T-helper 17 cell (primary cell): ENCODE measurements around the gene LHFPL2. TPM values are rescaled to one million over a fixed set of nuclear protein-coding genes. Genes with fewer than 3 reads are reported as not detected.
"Not testable (repeated sequence)": the region's sequence is repeated elsewhere in the genome, so short reads cannot be mapped to it uniquely, and the experiment has no call there.

Experiments
- ATAC-seq: fragments of 150-1000 bp; cut with Tn5 transposase; 2 replicates; pipeline ENCODE4 v1.10.0; 2021; ENCODE audit warnings: mild to moderate bottlenecking, moderate library complexity
- DNase-seq, 3 donors: peaks; one replicate each; pipeline versions ENCODE4 v3.0.0 to v3.0.0-alpha.2; 2020 to 2021
- H3K9me3 ChIP-seq: one replicate; pipeline ENCODE4 v1.7.0; 2013; ENCODE audit warnings: low read length, mild to moderate bottlenecking; ENCODE audit not compliant: control insufficient read depth, poor library complexity, severe bottlenecking
- H3K27ac Mint-ChIP-seq: one replicate; pipeline ENCODE4 v1.8.0; 2022; ENCODE audit warnings: mild to moderate bottlenecking, moderate library complexity, mixed read lengths
- H3K27me3 Mint-ChIP-seq: one replicate; pipeline ENCODE4 v1.8.0; 2022; ENCODE audit warnings: mixed read lengths
- H3K36me3 Mint-ChIP-seq: one replicate; pipeline ENCODE4 v1.8.0; 2022; ENCODE audit warnings: low read depth, mixed read lengths
- H3K4me1 Mint-ChIP-seq: one replicate; pipeline ENCODE4 v1.8.0; 2022; ENCODE audit warnings: mild to moderate bottlenecking, mixed read lengths
- H3K4me3 Mint-ChIP-seq: one replicate; pipeline ENCODE4 v1.8.0; 2022; ENCODE audit warnings: mild to moderate bottlenecking, moderate library complexity, mixed read lengths
- total RNA-seq, 4 donors: library from RNA in 2 of 4; stranded (reverse) in 2 of 4; gene quantifications; one replicate each; pipeline ENCODE4 v1.2.3 and lab custom pipeline; 2022 to 2026

Gene LHFPL2
- total RNA-seq, 2 donors from 2014 or later = 1.3 to 4.3 TPM

- Mint-ChIP-seq H3K4me3 (no peak overlapping the region), H3K4me1 (no peaks in the 10 kb centered on the region), H3K36me3 (peaks cover 2% of the 10 kb centered on the region), H3K27ac (no peak overlapping the region), H3K27me3 (peaks cover 48% of the 10 kb centered on the region)
- no peak for ATAC-seq
- no peak for DNase-seq
- no peaks in the 10 kb centered on the region for H3K9me3 ChIP-seq
Observed at GRCh38 chr5:78631931-78632330, 16.6 kb downstream of the LHFPL2 start.

GRCh38 chr5:78630047-78630446 lies 18.5 kb downstream of the LHFPL2 start:
- Mint-ChIP-seq H3K4me1 (no peaks in the 10 kb centered on the region), H3K36me3 (no peaks in the 10 kb centered on the region), H3K27me3 (peaks cover 49% of the 10 kb centered on the region), H3K27ac (no peak overlapping the region), H3K4me3 (no peak overlapping the region)
- no peaks in the 10 kb centered on the region for H3K9me3 ChIP-seq
- no peak for DNase-seq
- ATAC-seq = no peak

GRCh38 chr5:78629624-78630023 lies 18.9 kb downstream of the LHFPL2 start:
- Mint-ChIP-seq H3K27me3 (peaks cover 48% of the 10 kb centered on the region), H3K4me1 (no peaks in the 10 kb centered on the region), H3K27ac (no peak overlapping the region), H3K36me3 (no peaks in the 10 kb centered on the region), H3K4me3 (no peak overlapping the region)
- ATAC-seq (no peak), DNase-seq (no peak)
- no peaks in the 10 kb centered on the region for H3K9me3 ChIP-seq

GRCh38 chr5:78628270-78628992 lies 20.1 kb downstream of the LHFPL2 start:
- peaks cover 42% of the 10 kb centered on the region for H3K27me3 Mint-ChIP-seq
- H3K27ac Mint-ChIP-seq = no peak overlapping the region
- ATAC-seq (no peak), DNase-seq (no peak)
- H3K36me3 Mint-ChIP-seq = no peaks in the 10 kb centered on the region
- H3K4me3 Mint-ChIP-seq = no peak overlapping the region
- no peaks in the 10 kb centered on the region for H3K9me3 ChIP-seq
- H3K4me1 Mint-ChIP-seq = no peaks in the 10 kb centered on the region

- H3K9me3 ChIP-seq = no peaks in the 10 kb centered on the region
- H3K27ac Mint-ChIP-seq = no peak overlapping the region
- no peak for DNase-seq
- ATAC-seq = no peak
- H3K4me3 Mint-ChIP-seq = no peak overlapping the region
- peaks cover under 1% of the 10 kb centered on the region for H3K4me1 Mint-ChIP-seq
- peaks cover 43% of the 10 kb centered on the region for H3K27me3 Mint-ChIP-seq
- H3K36me3 Mint-ChIP-seq = no peaks in the 10 kb centered on the region
Observed at GRCh38 chr5:78627766-78628165, 20.8 kb downstream of the LHFPL2 start.

GRCh38 chr5:78627175-78627574 lies 21.4 kb downstream of the LHFPL2 start:
- Mint-ChIP-seq H3K27ac (no peak overlapping the region), H3K4me3 (no peak overlapping the region), H3K27me3 (peaks cover 47% of the 10 kb centered on the region), H3K4me1 (peaks cover 2% of the 10 kb centered on the region), H3K36me3 (no peaks in the 10 kb centered on the region)
- no peaks in the 10 kb centered on the region for H3K9me3 ChIP-seq
- no peak for DNase-seq
- ATAC-seq = no peak

GRCh38 chr5:78626009-78626571 lies 22.5 kb downstream of the LHFPL2 start:
- Mint-ChIP-seq H3K4me1 (peaks cover 2% of the 10 kb centered on the region), H3K4me3 (no peak overlapping the region), H3K27ac (no peak overlapping the region), H3K27me3 (peaks cover 47% of the 10 kb centered on the region), H3K36me3 (no peaks in the 10 kb centered on the region)
- no peaks in the 10 kb centered on the region for H3K9me3 ChIP-seq
- no peak for ATAC-seq
- no peak for DNase-seq

- Mint-ChIP-seq H3K36me3 (no peaks in the 10 kb centered on the region), H3K27me3 (peaks cover 47% of the 10 kb centered on the region), H3K4me3 (no peak overlapping the region), H3K27ac (no peak overlapping the region), H3K4me1 (peaks cover 2% of the 10 kb centered on the region)
- DNase-seq = no peak
- H3K9me3 ChIP-seq = no peaks in the 10 kb centered on the region
- no peak for ATAC-seq
Observed at GRCh38 chr5:78624992-78625391, 23.6 kb downstream of the LHFPL2 start.

- Mint-ChIP-seq H3K4me3 (no peak overlapping the region), H3K27me3 (peaks cover 47% of the 10 kb centered on the region), H3K4me1 (peaks cover 2% of the 10 kb centered on the region), H3K27ac (no peak overlapping the region), H3K36me3 (no peaks in the 10 kb centered on the region)
- H3K9me3 ChIP-seq = no peaks in the 10 kb centered on the region
- DNase-seq = no peak
- ATAC-seq = no peak
Observed at GRCh38 chr5:78624011-78624541, 24.5 kb downstream of the LHFPL2 start.

GRCh38 chr5:78622302-78622971 lies 26.1 kb downstream of the LHFPL2 start:
- peaks cover 2% of the 10 kb centered on the region for H3K4me1 Mint-ChIP-seq
- no peak overlapping the region for H3K27ac Mint-ChIP-seq
- H3K36me3 Mint-ChIP-seq = no peaks in the 10 kb centered on the region
- DNase-seq (no peak), ATAC-seq (no peak)
- peaks cover 34% of the 10 kb centered on the region for H3K27me3 Mint-ChIP-seq
- no peak overlapping the region for H3K4me3 Mint-ChIP-seq
- no peaks in the 10 kb centered on the region for H3K9me3 ChIP-seq

- no peak overlapping the region for H3K4me3 Mint-ChIP-seq
Observed at GRCh38 chr5:78621291-78621738, 27.3 kb downstream of the LHFPL2 start.

GRCh38 chr5:78620119-78620518 lies 28.5 kb downstream of the LHFPL2 start:
- not testable (repeated sequence) for H3K4me1 Mint-ChIP-seq, H3K36me3 Mint-ChIP-seq, H3K9me3 ChIP-seq, ATAC-seq, H3K4me3 Mint-ChIP-seq, H3K27ac Mint-ChIP-seq, DNase-seq
- peaks cover 17% of the 10 kb centered on the region for H3K27me3 Mint-ChIP-seq

More at GRCh38 chr5:78621291-78621738, 27.3 kb downstream of the LHFPL2 start:
- Mint-ChIP-seq H3K36me3 (no peaks in the 10 kb centered on the region), H3K27ac (no peak overlapping the region), H3K27me3 (peaks cover 29% of the 10 kb centered on the region), H3K4me1 (peaks cover 2% of the 10 kb centered on the region)
- no peaks in the 10 kb centered on the region for H3K9me3 ChIP-seq
- ATAC-seq = no peak
- no peak for DNase-seq

- Mint-ChIP-seq H3K4me3 (no peak overlapping the region), H3K27me3 (peaks cover 21% of the 10 kb centered on the region), H3K36me3 (no peaks in the 10 kb centered on the region), H3K4me1 (peaks cover 2% of the 10 kb centered on the region), H3K27ac (no peak overlapping the region)
- H3K9me3 ChIP-seq = no peaks in the 10 kb centered on the region
- ATAC-seq (no peak), DNase-seq (no peak)
Observed at GRCh38 chr5:78618303-78618702, 30.3 kb downstream of the LHFPL2 start.
